LNCaP clone FGC (cell line): ENCODE data around the gene SYT3.

ENCODE experiments used
- DNase-seq: peaks from one replicate; pipeline ENCODE4 v3.0.0-alpha.2; 2011; ENCODE audit warnings: low read depth
- H3K4me3 ChIP-seq: 2 replicates; pipeline ENCODE4 v1.5.1; 2011; ENCODE audit warnings: mild to moderate bottlenecking, low read depth, low read length, control low read depth
- TF ChIP-seq, protein P1 (sequence below): IDR thresholded peaks from 2 replicates; pipeline ENCODE4 v1.5.1; 2012; ENCODE audit warnings: mild to moderate bottlenecking; ENCODE audit not compliant: control insufficient read depth, insufficient read depth; ENCODE audit errors: extremely low read depth

SYT3 gene, protein sequence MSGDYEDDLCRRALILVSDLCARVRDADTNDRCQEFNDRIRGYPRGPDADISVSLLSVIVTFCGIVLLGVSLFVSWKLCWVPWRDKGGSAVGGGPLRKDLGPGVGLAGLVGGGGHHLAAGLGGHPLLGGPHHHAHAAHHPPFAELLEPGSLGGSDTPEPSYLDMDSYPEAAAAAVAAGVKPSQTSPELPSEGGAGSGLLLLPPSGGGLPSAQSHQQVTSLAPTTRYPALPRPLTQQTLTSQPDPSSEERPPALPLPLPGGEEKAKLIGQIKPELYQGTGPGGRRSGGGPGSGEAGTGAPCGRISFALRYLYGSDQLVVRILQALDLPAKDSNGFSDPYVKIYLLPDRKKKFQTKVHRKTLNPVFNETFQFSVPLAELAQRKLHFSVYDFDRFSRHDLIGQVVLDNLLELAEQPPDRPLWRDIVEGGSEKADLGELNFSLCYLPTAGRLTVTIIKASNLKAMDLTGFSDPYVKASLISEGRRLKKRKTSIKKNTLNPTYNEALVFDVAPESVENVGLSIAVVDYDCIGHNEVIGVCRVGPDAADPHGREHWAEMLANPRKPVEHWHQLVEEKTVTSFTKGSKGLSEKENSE

DNA sequence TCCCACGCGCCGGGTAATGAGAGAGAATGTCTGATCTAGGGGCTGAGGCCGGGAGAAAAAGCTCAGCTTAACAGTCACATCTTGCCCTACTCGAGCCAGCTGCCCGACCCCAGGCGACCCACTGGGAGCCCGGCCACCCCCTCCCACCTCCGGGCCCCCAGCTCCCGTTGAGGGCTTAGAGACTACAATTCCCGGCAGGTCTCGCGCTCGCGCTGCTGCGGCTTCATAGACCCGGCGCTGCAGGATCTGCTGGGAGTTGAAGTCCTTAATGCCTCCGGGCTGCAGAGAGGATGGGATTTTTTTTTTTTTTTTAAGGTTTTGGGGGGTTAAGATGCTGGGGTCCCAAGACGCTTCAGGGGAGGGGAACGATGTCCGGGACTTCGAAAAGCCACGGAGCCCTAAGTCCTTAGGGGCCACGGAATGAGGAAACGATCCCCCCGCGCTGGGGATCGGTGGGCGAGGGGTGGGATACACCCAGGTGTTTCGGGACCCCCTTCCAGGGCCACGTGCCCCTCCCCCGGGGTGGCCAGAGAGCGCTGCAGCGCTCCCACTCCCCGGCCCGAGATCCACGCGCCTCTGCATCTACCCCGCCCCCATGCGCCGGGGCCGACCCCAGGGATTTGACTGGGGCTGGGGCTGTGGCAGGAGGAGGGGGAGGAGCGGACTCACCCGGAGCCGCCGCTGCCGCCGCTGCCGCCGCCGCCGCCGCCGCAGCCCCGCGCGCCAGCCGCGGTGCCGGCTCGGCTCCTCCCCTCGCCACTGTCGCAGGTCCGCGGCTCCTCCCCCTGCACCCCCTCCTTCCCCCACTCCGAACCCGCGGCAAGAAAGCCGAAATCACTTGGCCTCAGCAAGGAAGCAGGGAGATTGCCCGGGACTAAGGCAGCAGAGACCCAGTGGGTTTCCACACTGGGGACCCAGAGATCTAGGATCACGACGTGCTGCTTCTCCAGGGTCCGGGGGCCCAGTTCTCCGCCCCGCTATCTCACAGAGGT, at the start of gene SYT3:
SYT3 (minus strand) TSS at position 761 of the 992 bp plus-strand sequence. CDS start 2,470 bp downstream, outside the sequence.
- TF ChIP-seq, protein P1, sequence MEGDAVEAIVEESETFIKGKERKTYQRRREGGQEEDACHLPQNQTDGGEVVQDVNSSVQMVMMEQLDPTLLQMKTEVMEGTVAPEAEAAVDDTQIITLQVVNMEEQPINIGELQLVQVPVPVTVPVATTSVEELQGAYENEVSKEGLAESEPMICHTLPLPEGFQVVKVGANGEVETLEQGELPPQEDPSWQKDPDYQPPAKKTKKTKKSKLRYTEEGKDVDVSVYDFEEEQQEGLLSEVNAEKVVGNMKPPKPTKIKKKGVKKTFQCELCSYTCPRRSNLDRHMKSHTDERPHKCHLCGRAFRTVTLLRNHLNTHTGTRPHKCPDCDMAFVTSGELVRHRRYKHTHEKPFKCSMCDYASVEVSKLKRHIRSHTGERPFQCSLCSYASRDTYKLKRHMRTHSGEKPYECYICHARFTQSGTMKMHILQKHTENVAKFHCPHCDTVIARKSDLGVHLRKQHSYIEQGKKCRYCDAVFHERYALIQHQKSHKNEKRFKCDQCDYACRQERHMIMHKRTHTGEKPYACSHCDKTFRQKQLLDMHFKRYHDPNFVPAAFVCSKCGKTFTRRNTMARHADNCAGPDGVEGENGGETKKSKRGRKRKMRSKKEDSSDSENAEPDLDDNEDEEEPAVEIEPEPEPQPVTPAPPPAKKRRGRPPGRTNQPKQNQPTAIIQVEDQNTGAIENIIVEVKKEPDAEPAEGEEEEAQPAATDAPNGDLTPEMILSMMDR = no peak
- no peak for DNase-seq
- H3K4me3 ChIP-seq = peak within 1 kb of the TSS; percentile 44

DNA sequence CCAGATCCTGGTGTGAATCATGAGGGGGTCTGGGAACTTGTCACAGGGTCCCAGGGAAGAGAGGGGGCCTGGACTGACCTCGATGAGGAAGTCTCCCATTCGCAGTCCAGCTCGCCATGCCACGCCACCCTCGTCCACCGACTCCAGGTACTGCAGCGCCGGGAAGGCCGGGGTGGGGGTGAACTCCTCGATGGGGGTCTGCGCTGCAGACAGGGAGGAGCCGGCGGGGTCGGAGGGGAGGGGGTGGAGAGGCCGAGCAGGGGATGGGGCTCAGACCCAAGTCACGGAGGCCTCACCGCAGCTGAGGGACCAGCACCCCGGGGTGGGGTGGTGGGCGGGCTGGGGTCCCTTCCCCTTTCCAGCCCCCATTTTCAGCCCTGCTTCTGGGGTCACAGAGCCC, 49.1 kb upstream of the SYT3 start:
- TF ChIP-seq, protein P1 = no peak

DNA sequence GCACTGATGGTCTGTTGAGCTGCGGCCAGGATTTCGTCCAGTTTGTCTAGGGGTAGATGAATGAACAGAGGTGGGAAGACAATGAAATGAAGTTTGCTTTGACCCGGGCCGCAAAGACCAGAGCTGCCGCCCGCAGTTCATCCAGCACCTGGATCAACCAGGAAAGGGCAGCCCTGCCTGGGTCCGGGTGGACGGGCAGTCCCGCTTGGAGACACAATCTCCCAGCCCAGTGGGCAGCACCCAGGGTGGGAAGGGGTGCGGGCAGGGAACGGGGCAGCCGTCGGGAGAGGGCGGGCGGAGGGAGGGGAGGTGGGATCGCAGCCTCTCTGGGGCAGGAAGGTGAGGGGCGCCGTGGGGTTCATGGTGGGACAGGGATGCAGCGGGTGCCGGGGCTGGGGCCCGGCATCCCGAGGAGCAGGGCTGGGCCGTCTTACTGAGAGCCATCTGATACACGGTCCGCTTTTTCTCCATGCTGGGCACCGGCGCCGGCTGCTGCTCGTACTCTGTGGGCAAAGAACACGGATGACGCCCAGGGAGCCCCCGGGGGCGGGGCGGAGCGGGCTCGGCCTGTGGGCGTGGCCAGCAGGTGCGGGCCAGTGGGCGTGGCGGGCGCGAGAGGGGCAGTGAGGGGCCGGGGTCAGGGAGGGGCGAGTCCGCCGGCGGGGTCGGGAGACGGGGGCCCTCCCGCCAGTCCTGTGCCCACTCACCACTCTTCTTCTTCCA, 46.8 kb upstream of the SYT3 start:
- H3K4me3 ChIP-seq = no peak overlapping the region
- DNase-seq = no peak
- TF ChIP-seq, protein P1 = no peak

More for the DNA sequence above, 49.1 kb upstream of the SYT3 start:
- H3K4me3 ChIP-seq = no peak overlapping the region
- DNase-seq = no peak

DNA sequence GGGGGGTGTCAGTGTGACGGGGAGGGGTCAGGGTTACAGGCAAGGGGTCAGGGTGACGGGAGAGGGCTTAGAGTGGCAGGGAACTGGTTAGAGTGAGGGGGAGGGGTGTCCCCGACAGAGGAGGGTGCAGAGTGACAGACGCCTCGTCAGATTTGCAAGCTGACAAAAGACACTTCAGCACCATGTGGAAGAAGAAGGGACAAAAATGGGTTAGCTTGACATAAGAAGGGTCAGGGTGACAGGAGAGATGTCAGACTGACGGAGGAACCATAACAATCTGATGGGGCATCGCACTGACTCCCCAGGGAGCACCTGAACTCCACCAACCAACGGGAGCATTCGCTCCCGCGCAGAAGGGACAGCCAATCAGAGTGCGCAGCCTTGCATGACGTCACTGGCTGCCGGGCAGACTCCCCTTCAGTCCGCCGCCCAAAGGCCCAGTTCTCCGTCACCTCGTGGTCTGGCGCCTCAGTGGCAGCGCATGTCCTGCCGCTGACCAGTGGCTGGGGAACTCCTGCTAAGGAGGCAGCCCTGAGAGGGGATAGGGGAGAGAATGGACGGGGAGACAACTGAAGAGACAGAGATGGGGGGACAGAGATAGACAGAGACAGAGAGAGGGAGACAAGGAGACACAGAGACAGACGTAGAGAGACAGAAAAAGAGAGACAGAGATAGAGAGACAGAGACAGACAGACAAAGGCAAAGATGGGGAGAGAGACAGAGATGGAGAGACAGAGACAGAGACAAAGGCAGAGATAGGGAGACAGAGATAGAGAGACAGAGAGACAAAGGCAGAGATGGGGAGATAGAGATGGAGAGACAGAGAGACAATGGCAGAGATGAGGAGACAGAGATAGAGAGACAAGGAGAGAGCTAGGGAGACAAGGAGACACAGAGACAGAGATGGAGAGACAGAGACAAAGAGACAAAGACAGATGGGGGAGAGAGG, 39.8 kb upstream of the SYT3 start:
- TF ChIP-seq, protein P1 = no peak
- no peak for DNase-seq
- no peak overlapping the region for H3K4me3 ChIP-seq

DNA sequence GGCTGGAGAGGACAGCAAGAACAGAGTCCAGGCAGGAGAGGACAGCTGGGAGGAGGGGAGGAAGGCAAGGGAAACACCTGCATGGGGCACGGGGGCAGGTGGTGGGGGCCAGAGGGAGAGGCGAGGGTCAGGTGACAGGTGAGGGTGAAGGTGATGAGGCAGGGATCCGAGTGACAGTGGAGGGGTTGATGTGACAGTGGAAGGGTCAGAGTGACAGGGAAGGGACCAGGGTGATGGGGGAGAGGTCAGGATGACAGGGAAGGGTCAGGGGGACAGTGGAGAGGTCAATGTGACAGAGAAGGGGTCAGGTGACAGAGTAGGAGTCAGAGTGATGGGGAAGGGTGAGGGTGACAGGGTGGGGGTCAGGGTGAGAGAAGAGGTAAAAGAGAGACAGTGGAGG, 38.6 kb upstream of the SYT3 start:
- TF ChIP-seq, protein P1 = no peak

More for the DNA sequence above, 38.6 kb upstream of the SYT3 start:
- DNase-seq = no peak
- no peak overlapping the region for H3K4me3 ChIP-seq
